ENCODE results near the gene LENG8. TPM values are rescaled to one million over a fixed set of nuclear protein-coding genes. Genes with fewer than 3 reads are reported as not detected.
A peak's percentile ranks its signal among the peaks of the same experiment; 100 is the strongest.

The LENG8 gene
- total RNA-seq, 2 donors from 2014 or later, result 182 to 290 TPM

DNA sequence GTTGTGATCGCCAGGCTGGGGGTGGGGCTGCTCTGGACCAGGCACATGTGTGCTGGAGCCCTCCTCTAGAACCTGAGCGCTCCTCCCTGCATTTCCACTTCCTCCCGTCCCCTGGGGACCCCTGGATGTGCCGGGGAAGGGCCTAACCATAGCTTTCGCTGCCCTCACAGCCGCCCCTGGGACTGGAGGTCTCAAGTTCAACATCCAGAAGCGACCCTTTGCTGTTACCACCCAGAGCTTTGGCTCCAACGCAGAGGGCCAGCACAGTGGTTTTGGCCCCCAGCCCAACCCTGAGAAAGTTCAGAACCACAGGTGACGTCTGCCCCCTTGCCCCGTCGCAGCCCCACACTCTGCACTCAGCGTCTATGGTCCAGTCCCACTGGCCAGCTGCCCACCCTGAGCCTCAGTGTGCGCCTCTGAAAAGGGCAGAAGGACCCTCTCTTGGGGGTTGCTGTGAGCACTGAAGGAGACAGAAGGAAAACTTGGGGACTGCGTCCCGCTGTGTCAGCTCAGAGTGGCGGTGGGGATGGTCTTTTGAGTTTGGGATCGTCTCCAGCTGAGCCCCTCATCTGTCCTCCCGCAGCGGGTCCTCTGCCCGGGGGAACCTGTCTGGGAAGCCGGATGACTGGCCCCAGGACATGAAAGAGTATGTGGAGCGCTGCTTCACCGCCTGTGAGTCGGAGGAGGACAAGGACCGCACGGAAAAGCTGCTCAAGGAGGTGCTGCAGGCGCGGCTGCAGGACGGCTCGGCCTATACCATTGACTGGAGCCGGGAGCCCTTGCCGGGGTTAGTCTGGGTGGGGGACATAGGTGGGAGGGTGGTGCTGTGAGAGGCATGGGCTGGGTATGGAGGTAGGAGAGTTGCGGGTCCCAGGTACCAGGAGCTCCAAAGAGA, 6.0 kb downstream of the LENG8 start:
- Histone ChIP-seq H3K4me1 (peaks cover 65% of the 10 kb centered on the region), H3K27me3 (no peaks in the 10 kb centered on the region), H3K27ac (peak overlapping the region in 2 of 4 donors; percentile 21 to 32), H3K4me3 (no peak overlapping the region), H3K36me3 (replicated peaks in 1 of 2; ENCODE audit: insufficient read depth in 1 of 2, low read depth in 2 of 2) (peaks cover 39 to 64% of the 10 kb centered on the region in 2 donors), H3K9me3 (no peaks in the 10 kb centered on the region)
- WGBS, 2 donors, result 93 to 96% methylated on average over 20 to 32 of the region's 33 CpGs
- DNase-seq (no peak), ATAC-seq (no peak)
- intact Hi-C loops (cut with DNase I), result loop anchor here (10.0 kb wide), 1 partner anchor 1220 kb away; the partner anchor contains the start of gene EPN1
- no peak for TF ChIP-seq POLR2A (IDR thresholded peaks at IDR 0.05)
- TF ChIP-seq, protein P1, sequence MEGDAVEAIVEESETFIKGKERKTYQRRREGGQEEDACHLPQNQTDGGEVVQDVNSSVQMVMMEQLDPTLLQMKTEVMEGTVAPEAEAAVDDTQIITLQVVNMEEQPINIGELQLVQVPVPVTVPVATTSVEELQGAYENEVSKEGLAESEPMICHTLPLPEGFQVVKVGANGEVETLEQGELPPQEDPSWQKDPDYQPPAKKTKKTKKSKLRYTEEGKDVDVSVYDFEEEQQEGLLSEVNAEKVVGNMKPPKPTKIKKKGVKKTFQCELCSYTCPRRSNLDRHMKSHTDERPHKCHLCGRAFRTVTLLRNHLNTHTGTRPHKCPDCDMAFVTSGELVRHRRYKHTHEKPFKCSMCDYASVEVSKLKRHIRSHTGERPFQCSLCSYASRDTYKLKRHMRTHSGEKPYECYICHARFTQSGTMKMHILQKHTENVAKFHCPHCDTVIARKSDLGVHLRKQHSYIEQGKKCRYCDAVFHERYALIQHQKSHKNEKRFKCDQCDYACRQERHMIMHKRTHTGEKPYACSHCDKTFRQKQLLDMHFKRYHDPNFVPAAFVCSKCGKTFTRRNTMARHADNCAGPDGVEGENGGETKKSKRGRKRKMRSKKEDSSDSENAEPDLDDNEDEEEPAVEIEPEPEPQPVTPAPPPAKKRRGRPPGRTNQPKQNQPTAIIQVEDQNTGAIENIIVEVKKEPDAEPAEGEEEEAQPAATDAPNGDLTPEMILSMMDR (IDR thresholded peaks at IDR 0.05), result no peak

- Histone ChIP-seq H3K9me3 (no peaks in the 10 kb centered on the region), H3K4me1 (peaks cover 63% of the 10 kb centered on the region), H3K36me3 (replicated peaks in 1 of 2; ENCODE audit: insufficient read depth in 1 of 2, low read depth in 2 of 2) (peaks cover 39 to 67% of the 10 kb centered on the region in 2 donors), H3K4me3 (no peak overlapping the region), H3K27me3 (no peaks in the 10 kb centered on the region), H3K27ac (peak overlapping the region in 1 of 4 donors; percentile 22)
- ATAC-seq (no peak), DNase-seq (no peak)
- WGBS, 2 donors, result 91 to 96% methylated on average over 25 to 31 of the region's 40 CpGs
- intact Hi-C loops (cut with DNase I), result loop anchor here (10.0 kb wide), 1 partner anchor 1219 kb away; the partner anchor contains the start of gene EPN1
- no peak for TF ChIP-seq POLR2A (IDR thresholded peaks at IDR 0.05)
- TF ChIP-seq, protein P1 (IDR thresholded peaks at IDR 0.05), result no peak
These were observed 6.9 kb downstream of the LENG8 start for GRCh38 chr19:54455786-54456422.

- Histone ChIP-seq H3K27me3 (no peaks in the 10 kb centered on the region), H3K9me3 (no peaks in the 10 kb centered on the region), H3K36me3 (replicated peaks in 1 of 2; ENCODE audit: insufficient read depth in 1 of 2, low read depth in 2 of 2) (peaks cover 39 to 68% of the 10 kb centered on the region in 2 donors), H3K27ac (peak overlapping the region in 2 of 4 donors; percentile 32 to 98), H3K4me3 (no peak overlapping the region), H3K4me1 (peaks cover 63% of the 10 kb centered on the region)
- no peak for DNase-seq
- intact Hi-C loops (cut with DNase I), result loop anchor here (10.0 kb wide), 1 partner anchor 1218 kb away; the partner anchor contains the start of gene EPN1
- no peak for TF ChIP-seq POLR2A (IDR thresholded peaks at IDR 0.05)
- TF ChIP-seq, protein P1 (IDR thresholded peaks at IDR 0.05), result no peak
- WGBS, 2 donors, result 88 to 92% methylated on average over 19 to 50 of the region's 51 CpGs
- ATAC-seq, result no peak
These were observed 7.7 kb downstream of the LENG8 start for GRCh38 chr19:54456423-54457373.
